ENCODE measurements around the gene UBE2Q1.

UBE2Q1 gene

DNA sequence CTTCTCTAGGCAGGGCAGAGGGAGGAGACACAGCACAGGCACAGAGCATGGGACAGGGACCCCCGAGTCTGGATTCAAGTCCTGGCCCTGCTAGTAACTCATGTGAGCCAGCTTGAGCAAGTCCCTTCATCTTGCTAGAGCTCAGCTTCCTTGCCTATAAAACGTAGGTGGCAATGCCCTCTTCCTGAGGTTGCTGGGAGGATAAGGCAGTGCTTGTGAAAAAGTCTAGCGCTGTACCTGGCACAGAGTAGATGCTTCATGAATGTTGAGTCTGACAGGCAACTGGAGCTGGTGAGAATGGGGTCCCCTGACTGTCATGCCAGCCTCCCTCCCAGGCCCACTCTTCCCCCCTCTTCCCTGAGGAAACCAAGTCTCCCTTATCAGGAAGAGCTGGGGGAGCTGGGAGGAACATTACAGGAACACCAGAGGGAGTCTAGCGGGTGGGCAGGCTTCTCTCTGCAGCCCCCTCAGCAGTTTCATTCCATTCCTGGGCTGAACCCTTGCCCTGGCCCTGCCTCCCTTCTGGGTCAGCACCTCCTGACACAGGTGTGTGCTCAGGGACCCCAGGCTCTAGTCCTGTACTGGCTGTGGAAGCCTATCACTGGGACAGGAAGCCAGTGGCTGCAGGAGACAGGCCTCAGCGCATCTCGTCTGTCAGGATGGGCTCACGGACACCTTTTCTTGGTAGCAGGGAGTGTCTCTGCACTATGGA is 19.0 kb upstream of the UBE2Q1 start:
- no peak for DNase-seq (ENCODE audit: extremely low read depth in 1 of 2, low read depth in 1 of 2)

DNA sequence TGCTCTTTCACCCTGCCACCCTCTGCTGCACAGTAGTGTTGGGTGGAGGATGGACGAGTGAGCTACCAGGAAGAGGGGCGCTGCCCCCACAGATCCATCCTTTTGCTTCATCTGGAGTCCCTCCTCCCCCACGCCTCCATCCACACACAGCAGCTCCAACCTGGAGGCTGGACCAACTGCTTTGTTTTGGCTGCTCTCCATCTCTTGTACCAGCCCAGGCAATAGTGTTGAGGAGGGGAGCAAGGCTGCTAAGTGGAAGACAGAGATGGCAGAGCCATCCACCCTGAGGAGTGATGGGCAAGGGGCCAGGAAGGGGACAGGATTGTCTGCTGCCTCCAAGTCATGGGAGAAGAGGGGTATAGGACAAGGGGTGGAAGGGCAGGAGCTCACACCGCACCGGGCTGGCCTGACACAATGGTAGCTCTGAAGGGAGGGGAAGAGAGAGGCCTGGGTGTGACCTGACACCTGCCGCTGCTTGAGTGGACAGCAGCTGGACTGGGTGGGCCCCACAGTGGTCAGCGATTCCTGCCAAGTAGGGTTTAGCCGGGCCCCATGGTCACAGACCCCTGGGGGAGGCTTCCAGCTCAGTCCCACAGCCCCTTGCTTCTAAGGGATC is 17.6 kb upstream of the UBE2Q1 start:
- no peak for DNase-seq (ENCODE audit: extremely low read depth in 1 of 2, low read depth in 1 of 2)

DNA sequence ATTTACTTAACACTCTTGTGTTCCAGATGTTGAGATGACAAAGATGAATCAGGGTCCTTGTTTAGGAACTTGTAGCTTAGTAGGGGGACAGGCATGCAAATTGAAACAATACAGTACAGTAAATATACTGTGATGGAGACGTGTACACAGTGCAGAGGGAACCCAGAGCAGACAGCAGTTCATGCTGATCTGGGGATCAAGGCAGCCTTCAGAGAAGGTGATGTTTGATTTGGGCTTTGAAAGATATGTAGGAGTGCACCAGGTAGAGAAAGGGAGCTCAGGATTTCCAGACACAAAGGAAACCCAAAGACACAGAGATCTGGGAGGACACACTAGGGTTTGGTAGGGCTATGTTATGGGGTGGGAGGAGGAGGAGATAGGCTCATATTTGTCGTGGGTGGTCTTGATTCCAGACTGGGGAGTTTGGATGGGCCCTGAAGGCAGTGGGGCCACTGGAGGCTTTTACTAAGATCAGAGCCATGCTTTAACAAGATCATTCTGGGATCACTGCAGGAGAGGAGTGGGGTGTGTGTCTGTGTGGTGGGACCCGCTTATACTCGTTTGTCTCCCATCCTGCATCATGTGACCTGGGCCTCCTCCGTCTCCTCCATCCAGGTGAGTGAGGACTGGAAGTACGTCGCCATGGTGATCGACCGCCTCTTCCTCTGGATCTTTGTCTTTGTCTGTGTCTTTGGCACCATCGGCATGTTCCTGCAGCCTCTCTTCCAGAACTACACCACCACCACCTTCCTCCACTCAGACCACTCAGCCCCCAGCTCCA is 16.9 kb upstream of the UBE2Q1 start:
- no peak for DNase-seq (ENCODE audit: extremely low read depth in 1 of 2, low read depth in 1 of 2)

DNA sequence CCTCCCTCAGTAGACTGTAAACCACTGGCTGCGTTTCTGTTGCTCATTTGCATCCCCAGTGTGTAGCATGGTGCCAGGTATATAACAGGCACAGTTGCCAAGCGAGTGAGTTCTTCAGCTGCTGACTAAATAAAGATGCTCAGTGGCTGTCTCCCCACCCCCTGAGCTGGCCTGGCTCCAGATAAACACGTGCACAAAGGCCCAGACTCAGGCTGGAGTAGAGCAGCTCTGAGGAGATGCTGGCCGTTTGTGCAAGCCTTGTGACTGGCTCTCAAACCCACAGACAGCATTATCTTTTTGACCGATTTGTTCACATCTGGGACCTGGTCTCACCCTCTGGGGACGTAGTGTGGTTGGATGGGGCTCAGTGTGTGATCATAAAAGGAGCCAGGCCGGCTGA is 16.3 kb upstream of the UBE2Q1 start:
- DNase-seq (ENCODE audit: extremely low read depth in 1 of 2, low read depth in 1 of 2): no peak

DNA sequence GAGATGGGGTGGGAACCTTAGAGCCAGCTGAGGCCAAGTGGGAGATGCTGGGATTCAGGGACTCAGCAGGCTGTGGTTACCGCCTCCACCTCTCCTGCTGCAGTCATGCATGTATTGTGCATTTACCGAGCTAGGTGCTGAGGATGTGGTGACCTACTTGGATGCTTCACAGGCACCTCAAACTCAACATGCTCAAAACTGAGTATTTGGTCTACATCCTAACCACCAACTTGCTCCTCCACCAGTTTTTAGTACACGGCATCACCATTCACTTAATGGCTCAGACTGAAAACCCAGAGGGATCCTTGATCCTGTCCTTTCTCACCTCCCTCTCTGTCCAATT is 14.7 kb upstream of the UBE2Q1 start:
- DNase-seq (ENCODE audit: extremely low read depth in 1 of 2, low read depth in 1 of 2): no peak

DNA sequence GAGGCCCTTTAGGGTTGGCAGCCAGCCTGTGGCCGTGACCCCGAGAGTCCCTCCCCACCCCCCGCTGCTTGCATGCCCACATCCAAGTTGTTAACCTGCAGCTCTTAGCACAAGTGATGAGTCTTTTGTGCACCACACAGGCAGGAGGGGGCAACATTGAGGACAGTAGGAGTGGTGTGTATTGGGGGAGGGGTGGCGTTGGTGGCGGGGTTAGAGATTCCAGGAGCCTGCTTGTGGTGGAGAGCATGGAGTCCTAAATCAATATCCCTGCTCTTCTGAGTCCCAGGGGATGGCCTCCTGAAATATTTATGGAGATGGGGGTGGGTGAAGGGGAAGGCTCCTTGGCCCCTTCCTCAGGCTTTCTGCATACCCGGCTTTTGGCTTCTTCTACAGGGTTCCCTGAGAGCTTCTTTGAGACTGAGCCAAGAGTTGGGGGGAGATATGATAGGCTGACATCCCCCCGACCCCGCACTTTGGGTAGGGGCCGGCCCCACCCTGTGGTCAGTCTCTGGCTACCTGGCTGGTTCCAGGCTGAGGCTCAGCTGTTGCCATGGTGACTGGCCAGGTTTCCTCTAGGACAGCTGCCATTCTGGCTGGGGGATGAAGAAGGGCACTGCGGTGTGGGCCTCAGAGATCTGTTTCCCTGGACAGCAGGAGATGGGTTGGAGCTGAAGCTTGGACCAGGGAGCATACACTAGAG is 14.2 kb upstream of the UBE2Q1 start:
- DNase-seq (ENCODE audit: extremely low read depth in 1 of 2, low read depth in 1 of 2): no peak

DNA sequence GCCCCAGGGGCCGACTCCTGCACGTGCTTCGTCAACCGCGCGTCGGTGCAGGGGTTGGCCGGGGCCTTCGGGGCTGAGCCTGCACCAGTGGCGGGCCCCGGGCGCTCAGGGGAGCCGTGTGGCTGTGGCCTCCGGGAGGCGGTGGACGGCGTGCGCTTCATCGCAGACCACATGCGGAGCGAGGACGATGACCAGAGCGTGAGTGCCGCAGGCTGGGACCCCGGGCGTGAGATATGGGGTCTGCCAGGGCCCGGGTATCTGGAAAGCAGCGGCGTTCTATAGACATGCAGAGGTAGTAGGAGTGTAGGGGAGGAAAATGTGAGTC is 13.5 kb upstream of the UBE2Q1 start:
- DNase-seq (ENCODE audit: extremely low read depth in 1 of 2, low read depth in 1 of 2): no peak

DNA sequence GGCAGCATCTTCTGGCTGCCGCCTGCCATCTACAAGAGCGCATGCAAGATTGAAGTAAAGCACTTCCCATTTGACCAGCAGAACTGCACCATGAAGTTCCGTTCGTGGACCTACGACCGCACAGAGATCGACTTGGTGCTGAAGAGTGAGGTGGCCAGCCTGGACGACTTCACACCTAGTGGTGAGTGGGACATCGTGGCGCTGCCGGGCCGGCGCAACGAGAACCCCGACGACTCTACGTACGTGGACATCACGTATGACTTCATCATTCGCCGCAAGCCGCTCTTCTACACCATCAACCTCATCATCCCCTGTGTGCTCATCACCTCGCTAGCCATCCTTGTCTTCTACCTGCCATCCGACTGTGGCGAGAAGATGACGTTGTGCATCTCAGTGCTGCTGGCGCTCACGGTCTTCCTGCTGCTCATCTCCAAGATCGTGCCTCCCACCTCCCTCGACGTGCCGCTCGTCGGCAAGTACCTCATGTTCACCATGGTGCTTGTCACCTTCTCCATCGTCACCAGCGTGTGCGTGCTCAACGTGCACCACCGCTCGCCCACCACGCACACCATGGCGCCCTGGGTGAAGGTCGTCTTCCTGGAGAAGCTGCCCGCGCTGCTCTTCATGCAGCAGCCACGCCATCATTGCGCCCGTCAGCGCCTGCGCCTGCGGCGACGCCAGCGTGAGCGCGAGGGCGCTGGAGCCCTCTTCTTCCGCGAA is 12.9 kb upstream of the UBE2Q1 start:
- DNase-seq (ENCODE audit: extremely low read depth in 1 of 2, low read depth in 1 of 2): no peak

DNA sequence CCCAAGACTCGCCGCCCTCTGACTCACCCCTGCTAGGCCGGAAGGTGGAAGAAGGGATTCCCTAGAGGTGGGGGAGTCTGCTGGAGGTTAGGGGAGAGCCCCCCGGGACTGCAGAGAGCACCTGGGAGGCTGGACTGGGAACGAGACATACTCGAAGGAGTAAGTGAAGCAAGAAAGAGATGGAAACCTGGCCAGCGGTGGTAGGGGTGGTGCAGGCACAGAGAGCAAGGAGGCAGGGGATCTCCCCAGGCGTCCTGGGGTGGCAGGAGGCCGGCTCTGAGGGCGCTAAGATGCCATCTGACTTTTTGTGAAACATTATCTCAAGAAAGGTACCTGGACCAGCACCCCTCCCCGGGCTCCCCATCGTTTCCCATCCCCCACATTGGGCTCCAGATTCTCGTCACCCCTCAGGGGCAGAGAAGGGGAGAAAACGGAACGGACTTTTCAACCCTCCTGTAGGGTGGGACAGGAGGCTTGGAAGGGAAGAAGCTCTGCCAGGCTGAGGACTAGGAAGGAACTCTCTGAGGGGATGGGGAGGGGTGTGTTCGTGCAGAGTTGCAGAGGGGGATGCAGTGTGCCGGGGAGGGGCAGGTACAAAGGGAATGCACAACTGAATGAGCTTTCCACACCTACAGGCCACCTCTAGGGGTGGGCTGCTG is 9.8 kb upstream of the UBE2Q1 start:
- DNase-seq (ENCODE audit: extremely low read depth in 1 of 2, low read depth in 1 of 2): no peak

DNA sequence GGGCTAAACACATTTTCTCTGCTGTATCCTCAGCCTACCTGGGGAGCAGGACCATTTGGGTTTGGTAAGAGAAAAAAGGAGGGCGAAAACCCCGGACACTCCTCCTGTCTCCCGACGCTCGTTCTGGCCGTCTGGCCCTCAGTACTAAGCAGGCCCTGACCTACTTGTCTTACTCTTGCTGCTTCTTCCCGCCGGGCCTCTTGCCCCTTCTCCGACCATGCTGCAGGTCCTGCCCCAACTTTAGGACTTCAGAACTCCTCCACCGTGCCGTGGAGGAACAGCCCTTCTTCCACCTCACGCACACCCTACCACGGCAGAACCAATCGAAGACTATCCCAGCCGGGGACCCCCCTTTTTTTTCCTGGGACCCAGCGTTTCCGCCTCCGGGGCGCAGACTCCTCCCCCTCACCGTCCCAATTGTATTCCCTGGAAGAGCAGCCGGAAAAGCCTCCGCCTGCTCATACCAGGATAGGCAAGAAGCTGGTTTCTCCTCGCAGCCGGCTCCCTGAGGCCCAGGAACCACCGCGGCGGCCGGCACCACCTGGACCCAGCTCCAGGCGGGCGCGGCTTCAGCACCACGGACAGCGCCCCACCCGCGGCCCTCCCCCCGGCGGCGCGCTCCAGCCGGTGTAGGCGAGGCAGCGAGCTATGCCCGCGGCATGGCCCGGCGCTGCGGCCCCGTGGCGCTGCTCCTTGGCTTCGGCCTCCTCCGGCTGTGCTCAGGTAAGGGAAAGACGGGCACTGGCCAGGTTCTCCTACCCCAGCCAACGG is 9.1 kb upstream of the UBE2Q1 start, which contains the start of gene CHRNB2:
TSS of gene CHRNB2 (plus strand) at position 393 of the 771 bp plus-strand sequence. CDS start at position 660, 267 bp downstream.
- peak; percentile 27 to 50 for DNase-seq (ENCODE audit: extremely low read depth in 1 of 2, low read depth in 1 of 2)

DNA sequence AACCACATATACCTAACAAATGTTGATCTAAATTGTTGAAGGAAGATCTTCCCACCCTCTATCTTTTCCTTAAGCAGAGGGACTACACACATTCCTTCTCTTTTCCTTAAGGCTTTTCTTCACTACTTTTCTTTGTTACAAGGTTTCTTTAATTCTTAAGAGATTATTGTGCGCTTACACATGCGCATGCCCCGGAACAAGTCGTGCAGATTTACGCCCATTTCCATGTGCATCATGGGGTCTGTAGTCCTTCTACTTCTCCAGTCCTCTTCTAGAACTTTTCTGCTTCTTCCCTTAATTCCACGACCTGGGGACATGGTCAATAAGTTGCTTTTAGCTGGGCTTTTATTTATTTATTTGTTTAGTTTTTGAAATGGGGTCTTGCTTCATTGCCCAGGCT is 7.4 kb upstream of the UBE2Q1 start:
- no peak for DNase-seq (ENCODE audit: extremely low read depth in 1 of 2, low read depth in 1 of 2)

DNA sequence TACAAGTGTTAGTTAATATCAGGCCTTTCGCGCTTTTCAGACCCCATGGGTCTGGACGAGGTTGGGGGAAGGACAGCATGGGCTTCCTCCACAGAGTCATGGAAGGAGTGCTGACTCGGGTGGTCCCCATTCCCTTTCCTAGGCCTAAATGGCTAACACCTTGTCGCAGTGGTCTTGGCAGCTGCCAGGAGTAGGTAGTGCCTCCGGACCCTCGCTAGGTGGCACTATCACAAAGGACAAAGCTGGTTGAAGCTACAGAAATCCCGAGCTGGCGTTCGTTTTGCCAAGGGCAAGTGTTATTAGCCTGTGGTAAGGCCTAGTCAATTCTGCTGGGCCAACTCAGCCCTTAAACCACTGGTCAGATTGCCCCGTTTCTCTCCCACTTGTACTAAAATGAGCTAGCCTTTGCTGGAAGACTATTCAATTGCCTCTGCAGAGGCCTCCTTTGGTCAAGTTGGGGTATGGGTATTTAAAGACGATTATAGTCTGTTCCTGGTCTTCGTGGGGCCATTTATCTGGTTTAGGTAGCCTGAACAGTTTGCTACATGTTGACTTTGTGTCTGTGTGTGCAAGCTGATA is 1.1 kb upstream of the UBE2Q1 start:
- peak; percentile 55 to 74 for DNase-seq (ENCODE audit: extremely low read depth in 1 of 2, low read depth in 1 of 2)

DNA sequence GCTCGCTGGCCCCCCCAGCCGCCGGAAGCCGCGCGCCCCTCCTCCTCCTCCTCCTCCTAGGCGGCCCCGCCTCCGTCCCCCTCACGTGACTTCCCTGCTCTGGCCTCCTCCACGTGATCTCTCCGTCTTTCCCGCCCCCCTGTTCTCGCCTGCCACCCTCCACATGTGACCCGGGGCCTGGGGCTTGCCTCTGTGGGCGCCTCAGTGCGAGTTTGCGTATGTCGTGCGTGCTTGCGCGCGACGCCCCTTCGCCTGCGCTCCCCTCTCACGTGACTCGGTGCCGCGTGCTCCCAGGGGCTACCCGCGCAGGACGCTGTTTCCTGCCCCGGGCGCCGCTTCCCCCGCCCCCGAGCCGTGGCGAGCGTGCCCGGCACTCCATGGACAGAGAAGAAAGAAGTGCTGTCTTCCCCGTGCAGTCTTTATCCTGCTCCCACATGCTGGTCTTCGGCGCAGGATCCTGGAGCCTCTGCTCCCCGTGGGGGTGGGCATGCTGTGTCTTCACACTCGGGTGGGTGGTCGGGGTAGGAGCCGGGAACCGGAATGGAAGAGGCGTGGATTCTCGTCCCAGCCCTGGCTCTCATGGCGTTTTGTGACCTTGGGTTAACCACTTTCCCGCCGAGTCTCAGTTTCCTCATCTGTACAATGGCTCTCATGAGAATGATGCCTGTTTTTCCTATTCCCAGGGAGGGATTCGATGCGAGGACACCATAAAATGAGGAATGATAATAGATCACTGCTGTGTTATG is 431 bp upstream of the UBE2Q1 start:
- peak; percentile 98 to 100 for DNase-seq (ENCODE audit: extremely low read depth in 1 of 2, low read depth in 1 of 2)

DNA sequence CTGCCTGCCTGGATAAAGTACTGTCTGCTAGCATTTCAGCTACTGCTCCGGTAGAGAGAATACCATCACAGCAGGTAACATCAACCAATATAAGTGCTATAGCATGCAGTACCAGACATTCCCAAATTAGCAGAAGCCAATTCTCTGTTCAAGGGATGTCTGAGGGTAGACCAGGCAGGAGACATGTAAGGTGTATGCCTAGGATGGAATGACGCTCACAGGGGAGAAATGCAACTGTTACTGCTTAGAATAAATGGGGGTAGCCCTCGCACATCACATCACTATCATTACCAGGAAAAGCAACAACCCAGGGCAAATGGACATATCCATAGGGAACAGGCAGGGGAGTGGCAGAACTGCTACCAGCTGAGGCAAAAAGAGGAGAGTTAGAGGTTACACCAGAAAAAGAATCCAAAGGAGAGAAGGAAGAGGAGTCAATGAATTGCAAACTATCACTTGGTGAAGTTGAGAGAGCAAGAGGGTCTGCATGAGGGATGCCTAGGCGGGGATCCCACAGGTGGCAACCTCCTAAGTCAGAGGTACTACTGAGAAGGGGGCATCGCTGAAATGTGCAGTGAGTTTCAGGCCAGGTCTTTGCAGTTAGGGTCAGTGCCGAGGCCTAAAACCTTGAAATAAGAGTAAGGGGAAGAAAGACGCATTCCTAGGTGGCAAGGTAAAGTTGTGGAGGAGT is 1.1 kb downstream of the UBE2Q1 start:
- DNase-seq (ENCODE audit: extremely low read depth in 1 of 2, low read depth in 1 of 2): no peak

DNA sequence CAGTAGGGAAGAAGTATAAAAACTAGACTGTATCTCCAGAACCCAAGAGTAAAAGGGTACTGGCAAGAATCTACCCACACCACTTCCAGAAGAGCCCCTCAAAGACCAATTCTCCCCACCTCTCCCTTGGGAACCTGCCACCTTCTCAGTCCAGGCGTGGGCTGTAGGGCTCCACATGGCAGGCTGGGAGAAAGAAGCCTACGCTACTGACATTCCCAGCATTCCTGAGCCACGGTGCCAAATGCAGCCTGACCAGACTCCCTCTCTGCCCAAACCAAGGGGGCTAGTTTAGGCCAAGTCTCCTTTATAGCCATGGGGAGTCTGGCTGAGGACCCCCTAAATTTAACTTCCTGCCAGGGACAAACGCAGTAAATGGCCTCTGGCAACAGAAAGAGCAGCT is 2.0 kb downstream of the UBE2Q1 start:
- DNase-seq (ENCODE audit: extremely low read depth in 1 of 2, low read depth in 1 of 2): no peak

DNA sequence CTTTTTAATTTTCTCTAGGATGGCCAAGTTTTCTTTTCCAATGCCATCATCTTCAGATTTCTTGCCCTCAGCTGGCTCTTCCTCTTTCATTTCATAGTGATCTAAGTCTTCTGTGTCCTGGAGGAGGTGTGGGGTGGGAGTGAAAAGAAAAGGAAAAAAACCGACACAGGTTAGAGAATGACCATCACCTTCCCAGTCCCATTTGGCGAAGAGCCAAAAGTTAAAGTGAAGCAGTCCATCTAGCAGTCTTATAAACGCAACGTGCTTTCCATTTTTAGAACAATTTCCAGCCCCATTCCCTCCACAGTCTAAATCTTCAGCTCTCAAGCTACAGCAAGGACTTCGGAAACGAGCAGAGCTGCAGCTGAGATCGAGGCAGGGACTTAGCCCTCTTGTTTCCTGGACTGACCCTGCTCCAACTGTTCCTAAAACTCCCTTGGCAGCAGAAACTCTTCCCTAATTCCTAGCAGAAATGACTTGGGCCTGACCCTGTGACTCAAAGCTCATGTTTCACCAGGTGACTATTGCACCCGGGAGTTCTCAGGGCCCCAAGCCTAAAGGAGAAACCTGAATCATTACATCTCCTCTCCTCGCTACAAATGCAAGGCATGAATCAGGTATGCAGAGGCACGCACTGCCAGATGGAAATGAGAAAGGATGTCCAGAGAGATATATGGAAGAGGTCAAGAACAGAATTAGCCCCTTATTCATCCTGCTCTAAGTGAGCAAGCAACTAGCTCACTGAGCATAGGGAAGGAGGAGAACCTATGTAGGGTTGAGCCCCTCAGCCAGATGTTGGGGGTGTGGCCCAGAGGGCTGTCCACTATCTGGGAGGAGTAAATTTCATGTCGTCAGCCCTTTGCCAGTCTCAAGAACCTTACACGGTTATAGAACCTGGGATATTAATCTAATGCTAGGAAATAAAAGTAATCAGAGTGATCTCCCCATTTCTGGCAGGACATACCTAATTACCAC is 5.1 kb downstream of the UBE2Q1 start:
- DNase-seq (ENCODE audit: extremely low read depth in 1 of 2, low read depth in 1 of 2): no peak

DNA sequence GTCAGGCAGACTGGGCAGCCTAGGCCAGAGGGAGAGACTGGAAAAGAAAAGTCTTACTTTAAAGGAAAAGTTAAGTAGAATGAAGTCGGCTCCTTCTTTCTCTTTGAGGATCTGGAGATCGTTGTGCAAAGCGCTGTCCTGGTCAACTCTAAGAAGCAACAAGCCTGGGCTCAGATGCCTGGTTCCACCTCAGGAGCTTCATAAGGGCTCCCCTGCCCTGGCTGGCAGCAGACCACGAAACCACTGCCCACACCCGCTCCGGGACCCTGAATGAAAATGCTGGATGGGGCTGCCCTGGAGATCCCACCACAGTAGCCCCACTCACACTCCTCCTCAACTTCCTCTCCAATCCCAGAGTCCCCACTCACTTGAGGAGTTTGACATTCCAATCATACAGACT is 6.4 kb downstream of the UBE2Q1 start:
- no peak for DNase-seq (ENCODE audit: extremely low read depth in 1 of 2, low read depth in 1 of 2)
